Mononuclear cell (primary cell): Measurements from ENCODE around the gene SSU72. TPM values are rescaled to one million over a fixed set of nuclear protein-coding genes. Genes with fewer than 3 reads are reported as not detected.
"Not testable (repeated sequence)": the region's sequence is repeated elsewhere in the genome, so short reads cannot be mapped to it uniquely, and the experiment has no call there.

Experiments used
- H3K27me3 ChIP-seq: 2 replicates; pipeline ENCODE4 v1.6.0; 2011; ENCODE audit warnings: low read length, control low read depth; ENCODE audit not compliant: insufficient read depth
- H3K4me1 ChIP-seq: 2 replicates; pipeline ENCODE4 v1.5.1; 2011; ENCODE audit warnings: mild to moderate bottlenecking, low read length, control low read depth; ENCODE audit not compliant: insufficient read depth
- H3K4me3 ChIP-seq: 2 replicates; pipeline ENCODE4 v1.5.1; 2011; ENCODE audit warnings: mild to moderate bottlenecking, low read length, moderate library complexity
- H3K9me3 ChIP-seq: 2 replicates; pipeline ENCODE4 v1.5.1; 2011; ENCODE audit warnings: low read depth, mild to moderate bottlenecking, control low read depth, low read length
- total RNA-seq: library from RNA; depleted of rRNA; stranded (reverse); fragments of >200 nt; gene quantifications from one replicate; pipeline ENCODE4 v1.2.3, GENCODE V29; 2012

The SSU72 gene
- total RNA-seq, 1 donor: 47.9 TPM

GRCh38 chr1:1561801-1562470 is 12.7 kb downstream of the SSU72 start:
- Histone ChIP-seq H3K4me3 (no peak overlapping the region), H3K4me1 (no peaks in the 10 kb centered on the region), H3K9me3 (no peaks in the 10 kb centered on the region), H3K27me3 (no peaks in the 10 kb centered on the region)

- H3K4me1 ChIP-seq: no peaks in the 10 kb centered on the region
Measured at GRCh38 chr1:1560178-1560577, 14.5 kb downstream of the SSU72 start.

GRCh38 chr1:1559066-1559465 is 15.6 kb downstream of the SSU72 start:
- H3K27me3 ChIP-seq: no peaks in the 10 kb centered on the region
- H3K4me3 ChIP-seq: no peak overlapping the region

More at GRCh38 chr1:1560178-1560577, 14.5 kb downstream of the SSU72 start:
- Histone ChIP-seq H3K9me3 (no peaks in the 10 kb centered on the region), H3K4me3 (no peak overlapping the region), H3K27me3 (no peaks in the 10 kb centered on the region)

GRCh38 chr1:1558591-1558990 is 16.1 kb downstream of the SSU72 start:
- H3K4me3 ChIP-seq: no peak overlapping the region
- H3K27me3 ChIP-seq: no peaks in the 10 kb centered on the region
- H3K9me3 ChIP-seq: no peaks in the 10 kb centered on the region
- no peaks in the 10 kb centered on the region for H3K4me1 ChIP-seq

More at GRCh38 chr1:1559066-1559465, 15.6 kb downstream of the SSU72 start:
- Histone ChIP-seq H3K4me1 (no peaks in the 10 kb centered on the region), H3K9me3 (no peaks in the 10 kb centered on the region)

- H3K9me3 ChIP-seq, H3K27me3 ChIP-seq, H3K4me1 ChIP-seq, H3K4me3 ChIP-seq: not testable (repeated sequence)
Measured at GRCh38 chr1:1557688-1558087, 17.0 kb downstream of the SSU72 start.

- H3K27me3 ChIP-seq, H3K9me3 ChIP-seq, H3K4me3 ChIP-seq, H3K4me1 ChIP-seq: not testable (repeated sequence)
Measured at GRCh38 chr1:1556961-1557360, 17.7 kb downstream of the SSU72 start.

GRCh38 chr1:1556505-1556904 is 18.2 kb downstream of the SSU72 start:
- H3K9me3 ChIP-seq: no peaks in the 10 kb centered on the region
- H3K4me1 ChIP-seq: no peaks in the 10 kb centered on the region
- no peaks in the 10 kb centered on the region for H3K27me3 ChIP-seq
- H3K4me3 ChIP-seq: no peak overlapping the region

- Histone ChIP-seq H3K9me3 (no peaks in the 10 kb centered on the region), H3K27me3 (no peaks in the 10 kb centered on the region), H3K4me3 (no peak overlapping the region), H3K4me1 (no peaks in the 10 kb centered on the region)
Measured at GRCh38 chr1:1554926-1555915, 19.4 kb downstream of the SSU72 start.

GRCh38 chr1:1554550-1554925 is 20.1 kb downstream of the SSU72 start:
- Histone ChIP-seq H3K4me3 (no peak overlapping the region), H3K27me3 (no peaks in the 10 kb centered on the region), H3K9me3 (no peaks in the 10 kb centered on the region), H3K4me1 (no peaks in the 10 kb centered on the region)

GRCh38 chr1:1553821-1554494 is 20.7 kb downstream of the SSU72 start:
- no peaks in the 10 kb centered on the region for H3K27me3 ChIP-seq
- H3K4me1 ChIP-seq: no peaks in the 10 kb centered on the region
- H3K9me3 ChIP-seq: no peaks in the 10 kb centered on the region
- H3K4me3 ChIP-seq: no peak overlapping the region

- no peaks in the 10 kb centered on the region for H3K9me3 ChIP-seq
- no peaks in the 10 kb centered on the region for H3K27me3 ChIP-seq
- no peak overlapping the region for H3K4me3 ChIP-seq
- H3K4me1 ChIP-seq: no peaks in the 10 kb centered on the region
Measured at GRCh38 chr1:1552263-1552639, 22.4 kb downstream of the SSU72 start.

- no peaks in the 10 kb centered on the region for H3K9me3 ChIP-seq
- no peaks in the 10 kb centered on the region for H3K4me1 ChIP-seq
- H3K4me3 ChIP-seq: no peak overlapping the region
- H3K27me3 ChIP-seq: no peaks in the 10 kb centered on the region
Measured at GRCh38 chr1:1551524-1552262, 23.0 kb downstream of the SSU72 start.

- no peaks in the 10 kb centered on the region for H3K27me3 ChIP-seq
- no peaks in the 10 kb centered on the region for H3K9me3 ChIP-seq
- H3K4me1 ChIP-seq: no peaks in the 10 kb centered on the region
- no peak overlapping the region for H3K4me3 ChIP-seq
Measured at GRCh38 chr1:1550591-1551432, 23.9 kb downstream of the SSU72 start.

GRCh38 chr1:1550087-1550486 is 24.6 kb downstream of the SSU72 start:
- no peak overlapping the region for H3K4me3 ChIP-seq
- H3K27me3 ChIP-seq: no peaks in the 10 kb centered on the region
- no peaks in the 10 kb centered on the region for H3K4me1 ChIP-seq
- H3K9me3 ChIP-seq: no peaks in the 10 kb centered on the region
